Suprapubic skin (tissue), 4 donors: ENCODE data around the gene B3GNT3.

ENCODE experiments used
- CTCF ChIP-seq, 2 donors: fragments of 200-600 bp in 1 of 2; fragments of 450-650 bp in 1 of 2; sonication (generic) in 1 of 2; IDR thresholded peaks; one replicate each; pipeline ENCODE4 v1.5.1; 2016 to 2019; ENCODE audit warnings: antibody characterized with exemption in 2 of 2, mild to moderate bottlenecking in 1 of 2, moderate library complexity in 1 of 2
- EP300 ChIP-seq: sonication (generic); formaldehyde crosslinking; IDR thresholded peaks from one replicate; pipeline ENCODE4 v1.6.1; 2017; ENCODE audit warnings: antibody characterized with exemption
- POLR2A ChIP-seq, 2 donors: fragments of 450-650 bp; IDR thresholded peaks; one replicate each; pipeline ENCODE4 v1.6.1; 2017; ENCODE audit warnings: antibody characterized with exemption in 2 of 2, mild to moderate bottlenecking in 2 of 2, moderate library complexity in 2 of 2
- POLR2AphosphoS5 ChIP-seq, 3 donors: sonication (generic); formaldehyde crosslinking; IDR thresholded peaks; one replicate each; pipeline ENCODE4 v1.6.1; 2017; ENCODE audit warnings: antibody characterized with exemption in 3 of 3

- TF ChIP-seq CTCF (IDR thresholded peaks at IDR 0.05) (no peak), EP300 (no peak), POLR2A (IDR thresholded peaks at IDR 0.05) (no peak), POLR2AphosphoS5 (IDR thresholded peaks at IDR 0.05) (no peak)
Observed at GRCh38 chr19:17817668-17818363, 22.9 kb downstream of the B3GNT3 start.
